ENCODE results near the gene CRB2.

DNA sequence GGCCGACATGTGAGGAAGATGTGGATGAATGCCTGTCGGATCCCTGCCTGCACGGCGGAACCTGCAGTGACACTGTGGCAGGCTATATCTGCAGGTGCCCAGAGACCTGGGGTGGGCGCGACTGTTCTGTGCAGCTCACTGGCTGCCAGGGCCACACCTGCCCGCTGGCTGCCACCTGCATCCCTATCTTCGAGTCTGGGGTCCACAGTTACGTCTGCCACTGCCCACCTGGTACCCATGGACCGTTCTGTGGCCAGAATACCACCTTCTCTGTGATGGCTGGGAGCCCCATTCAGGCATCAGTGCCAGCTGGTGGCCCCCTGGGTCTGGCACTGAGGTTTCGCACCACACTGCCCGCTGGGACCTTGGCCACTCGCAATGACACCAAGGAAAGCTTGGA lies 14.1 kb downstream of the CRB2 start:
- TF ChIP-seq, protein P1, sequence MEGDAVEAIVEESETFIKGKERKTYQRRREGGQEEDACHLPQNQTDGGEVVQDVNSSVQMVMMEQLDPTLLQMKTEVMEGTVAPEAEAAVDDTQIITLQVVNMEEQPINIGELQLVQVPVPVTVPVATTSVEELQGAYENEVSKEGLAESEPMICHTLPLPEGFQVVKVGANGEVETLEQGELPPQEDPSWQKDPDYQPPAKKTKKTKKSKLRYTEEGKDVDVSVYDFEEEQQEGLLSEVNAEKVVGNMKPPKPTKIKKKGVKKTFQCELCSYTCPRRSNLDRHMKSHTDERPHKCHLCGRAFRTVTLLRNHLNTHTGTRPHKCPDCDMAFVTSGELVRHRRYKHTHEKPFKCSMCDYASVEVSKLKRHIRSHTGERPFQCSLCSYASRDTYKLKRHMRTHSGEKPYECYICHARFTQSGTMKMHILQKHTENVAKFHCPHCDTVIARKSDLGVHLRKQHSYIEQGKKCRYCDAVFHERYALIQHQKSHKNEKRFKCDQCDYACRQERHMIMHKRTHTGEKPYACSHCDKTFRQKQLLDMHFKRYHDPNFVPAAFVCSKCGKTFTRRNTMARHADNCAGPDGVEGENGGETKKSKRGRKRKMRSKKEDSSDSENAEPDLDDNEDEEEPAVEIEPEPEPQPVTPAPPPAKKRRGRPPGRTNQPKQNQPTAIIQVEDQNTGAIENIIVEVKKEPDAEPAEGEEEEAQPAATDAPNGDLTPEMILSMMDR (IDR thresholded peaks at IDR 0.05 in 2 of 3, conservative IDR thresholded peaks at IDR 0.05 in 1 of 3; ENCODE audit: borderline replicate concordance in 1 of 3, insufficient read depth in 1 of 3, low read depth in 2 of 3, low read length in 2 of 3) = no peak
- TF ChIP-seq POLR2A (IDR thresholded peaks at IDR 0.05; ENCODE audit: borderline replicate concordance, extremely low read depth, insufficient read depth, insufficient read length) (no peak), ATF3 (IDR thresholded peaks at IDR 0.05) (no peak), EGR1 (IDR thresholded peaks at IDR 0.05; ENCODE audit: low read depth) (no peak), ZNF274 (IDR thresholded peaks at IDR 0.05; ENCODE audit: low read depth, low read length) (no peak)
- TF ChIP-seq, protein P2, sequence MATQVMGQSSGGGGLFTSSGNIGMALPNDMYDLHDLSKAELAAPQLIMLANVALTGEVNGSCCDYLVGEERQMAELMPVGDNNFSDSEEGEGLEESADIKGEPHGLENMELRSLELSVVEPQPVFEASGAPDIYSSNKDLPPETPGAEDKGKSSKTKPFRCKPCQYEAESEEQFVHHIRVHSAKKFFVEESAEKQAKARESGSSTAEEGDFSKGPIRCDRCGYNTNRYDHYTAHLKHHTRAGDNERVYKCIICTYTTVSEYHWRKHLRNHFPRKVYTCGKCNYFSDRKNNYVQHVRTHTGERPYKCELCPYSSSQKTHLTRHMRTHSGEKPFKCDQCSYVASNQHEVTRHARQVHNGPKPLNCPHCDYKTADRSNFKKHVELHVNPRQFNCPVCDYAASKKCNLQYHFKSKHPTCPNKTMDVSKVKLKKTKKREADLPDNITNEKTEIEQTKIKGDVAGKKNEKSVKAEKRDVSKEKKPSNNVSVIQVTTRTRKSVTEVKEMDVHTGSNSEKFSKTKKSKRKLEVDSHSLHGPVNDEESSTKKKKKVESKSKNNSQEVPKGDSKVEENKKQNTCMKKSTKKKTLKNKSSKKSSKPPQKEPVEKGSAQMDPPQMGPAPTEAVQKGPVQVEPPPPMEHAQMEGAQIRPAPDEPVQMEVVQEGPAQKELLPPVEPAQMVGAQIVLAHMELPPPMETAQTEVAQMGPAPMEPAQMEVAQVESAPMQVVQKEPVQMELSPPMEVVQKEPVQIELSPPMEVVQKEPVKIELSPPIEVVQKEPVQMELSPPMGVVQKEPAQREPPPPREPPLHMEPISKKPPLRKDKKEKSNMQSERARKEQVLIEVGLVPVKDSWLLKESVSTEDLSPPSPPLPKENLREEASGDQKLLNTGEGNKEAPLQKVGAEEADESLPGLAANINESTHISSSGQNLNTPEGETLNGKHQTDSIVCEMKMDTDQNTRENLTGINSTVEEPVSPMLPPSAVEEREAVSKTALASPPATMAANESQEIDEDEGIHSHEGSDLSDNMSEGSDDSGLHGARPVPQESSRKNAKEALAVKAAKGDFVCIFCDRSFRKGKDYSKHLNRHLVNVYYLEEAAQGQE (IDR thresholded peaks at IDR 0.05; ENCODE audit: low read depth) = no peak
